ENCODE measurements around the gene ANK3.
"Not testable (repeated sequence)": the region's sequence is repeated elsewhere in the genome, so short reads cannot be mapped to it uniquely, and the experiment has no call there.

The ANK3 gene

DNA sequence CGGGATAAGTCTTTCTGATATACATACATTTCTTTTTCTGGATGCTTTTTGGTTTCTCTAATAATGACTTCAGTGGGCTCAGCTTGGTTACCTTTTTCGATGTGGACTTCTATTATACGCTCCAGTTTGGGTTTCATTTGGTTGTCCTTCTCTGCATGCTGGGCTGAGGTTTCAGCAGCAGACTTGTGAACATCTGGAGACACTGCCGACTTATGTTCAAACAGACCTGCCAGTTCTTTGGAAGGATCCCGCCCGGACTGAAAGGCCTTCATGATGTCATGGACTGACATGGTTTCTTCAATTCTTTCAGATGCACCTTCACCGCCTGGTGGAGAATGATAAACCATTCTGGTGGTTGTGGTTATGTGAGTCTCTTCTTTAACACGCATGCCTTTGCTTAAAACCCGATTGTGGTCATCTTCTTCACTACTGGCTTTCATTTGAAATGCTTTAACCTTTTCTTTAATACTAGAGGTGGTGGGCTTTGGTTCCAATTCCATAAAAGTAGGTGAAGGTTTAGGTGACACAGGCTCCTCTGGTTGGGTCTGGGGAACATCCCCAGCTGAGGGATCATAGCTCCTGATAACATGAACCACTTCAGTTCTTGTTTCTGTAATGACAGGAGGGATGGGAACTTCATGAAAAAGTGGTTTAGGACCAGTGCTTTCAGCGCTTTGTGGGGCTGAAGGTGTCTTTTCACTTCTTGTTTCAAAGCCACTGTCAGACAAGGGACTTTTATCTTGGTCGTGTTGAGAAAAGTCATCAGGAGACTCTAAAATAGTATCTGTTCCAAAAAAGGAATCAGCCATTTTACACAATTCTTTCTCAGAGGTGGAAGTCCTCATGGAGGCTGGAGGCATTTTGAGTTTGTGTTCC is 315.7 kb downstream of the ANK3 start:
- DNase-seq: no peak

DNA sequence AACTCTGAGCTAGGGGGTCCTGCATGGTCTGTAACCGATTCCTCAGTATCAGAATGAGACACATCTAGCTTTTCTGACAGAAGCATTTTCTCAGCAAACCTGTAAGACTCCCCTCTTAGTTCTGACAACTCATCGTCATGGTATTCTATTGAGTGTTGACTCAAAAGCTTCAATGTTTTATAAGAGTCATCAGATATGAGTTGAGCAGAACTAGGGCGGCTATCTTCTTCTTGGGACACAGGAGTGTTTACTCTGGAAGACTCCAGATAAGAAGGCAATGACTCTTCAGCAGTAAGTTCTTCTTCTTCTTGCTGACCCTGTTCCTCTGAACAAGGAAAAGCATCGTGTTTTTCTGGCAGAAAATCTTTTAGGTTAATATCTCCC is 316.3 kb downstream of the ANK3 start:
- no peak for DNase-seq

DNA sequence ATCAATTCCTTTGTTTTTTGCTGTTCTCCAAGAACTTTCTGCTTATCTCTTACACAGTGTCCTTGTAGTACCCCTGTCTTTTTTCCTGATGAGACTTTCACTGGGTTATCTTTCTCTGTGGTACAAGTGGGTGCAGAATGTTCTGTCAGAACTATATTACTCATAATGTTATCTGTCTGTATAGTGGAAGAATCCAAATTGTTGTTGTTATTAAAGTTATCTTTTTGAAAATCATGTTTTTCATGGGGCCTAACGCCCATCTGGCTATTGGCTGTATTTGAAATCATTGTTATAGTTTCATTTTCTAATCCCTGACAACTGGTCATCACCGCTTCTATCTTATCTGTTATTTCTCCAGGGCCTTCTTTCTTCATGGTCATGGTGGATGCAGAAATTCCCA is 320.4 kb downstream of the ANK3 start:
- no peak for DNase-seq

DNA sequence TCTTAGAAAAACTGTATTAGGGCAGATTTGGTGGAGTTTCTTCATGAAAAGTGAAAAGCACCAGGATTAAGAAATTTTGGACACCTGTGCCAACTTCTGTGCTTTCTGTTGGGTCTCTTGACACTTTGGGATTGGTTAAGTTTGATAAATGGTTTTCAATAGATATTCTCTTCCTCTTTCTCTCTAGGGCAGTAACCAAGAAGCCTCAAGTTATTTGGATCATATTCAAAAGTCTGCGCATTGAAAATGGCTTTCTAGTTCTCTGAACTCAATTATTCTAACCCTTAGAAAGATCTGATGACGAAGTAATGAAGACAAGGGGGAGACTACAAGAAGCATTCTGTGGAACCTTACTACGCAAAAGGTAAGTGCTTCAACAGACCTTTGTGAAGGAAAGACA is 339.3 kb downstream of the ANK3 start:
- DNase-seq: no peak

DNA sequence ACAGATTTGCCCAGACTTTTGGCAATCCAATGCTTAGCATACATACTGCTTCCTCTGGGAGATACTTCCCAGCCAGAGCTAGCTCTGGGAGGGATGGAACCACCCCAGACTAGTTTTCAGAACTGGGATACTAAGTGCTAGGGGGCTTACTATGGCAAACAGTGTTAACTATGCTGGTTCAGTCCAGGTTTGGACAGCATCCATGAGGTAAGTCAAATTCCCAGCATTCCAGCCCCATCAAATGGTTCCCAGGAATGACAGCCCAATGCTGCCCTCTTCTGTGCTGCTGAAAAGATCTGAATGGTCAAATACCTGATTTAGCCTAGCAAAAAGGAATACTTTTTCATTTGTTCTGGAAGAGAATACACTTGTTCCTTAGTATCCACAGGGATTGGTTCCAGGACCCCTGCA is 341.6 kb downstream of the ANK3 start:
- no peak for DNase-seq

DNA sequence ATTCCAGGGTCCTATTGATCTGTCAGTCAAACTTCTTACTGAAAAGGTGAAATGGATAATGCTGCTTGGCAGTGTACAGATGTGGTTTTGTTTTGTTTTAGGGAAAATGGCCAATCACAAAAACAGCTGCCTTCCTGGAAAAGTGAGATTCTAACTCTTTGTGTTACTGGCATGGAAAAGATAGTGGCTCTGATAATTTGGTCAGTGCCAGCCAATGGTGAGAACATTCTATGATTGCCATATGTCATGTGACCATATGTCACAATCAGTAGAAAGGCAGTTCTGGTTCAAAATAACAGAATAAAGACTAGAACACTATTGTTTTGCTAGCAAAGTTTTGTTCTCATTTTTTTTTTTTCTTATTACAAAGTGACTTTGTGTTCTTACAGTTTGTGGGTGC is 344.1 kb downstream of the ANK3 start:
- DNase-seq: no peak

DNA sequence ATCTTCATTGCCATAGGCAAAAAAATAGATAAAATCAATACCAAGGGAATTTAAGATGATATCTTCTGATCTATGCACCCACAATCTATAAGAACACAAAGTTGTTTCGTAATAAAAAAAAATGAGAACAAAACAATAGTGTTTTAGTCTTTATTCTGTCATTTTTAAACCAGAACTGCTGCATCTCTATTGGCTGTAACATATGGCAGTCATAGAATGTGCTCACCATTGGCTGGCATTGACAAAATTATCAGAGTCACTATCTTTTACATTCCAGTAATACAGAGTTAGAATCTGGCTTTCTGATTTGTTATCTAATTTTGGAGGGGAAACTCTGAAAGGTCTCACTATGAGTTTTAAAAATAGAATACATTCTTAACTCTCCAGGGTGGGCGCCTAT is 344.7 kb downstream of the ANK3 start:
- no peak for DNase-seq

DNA sequence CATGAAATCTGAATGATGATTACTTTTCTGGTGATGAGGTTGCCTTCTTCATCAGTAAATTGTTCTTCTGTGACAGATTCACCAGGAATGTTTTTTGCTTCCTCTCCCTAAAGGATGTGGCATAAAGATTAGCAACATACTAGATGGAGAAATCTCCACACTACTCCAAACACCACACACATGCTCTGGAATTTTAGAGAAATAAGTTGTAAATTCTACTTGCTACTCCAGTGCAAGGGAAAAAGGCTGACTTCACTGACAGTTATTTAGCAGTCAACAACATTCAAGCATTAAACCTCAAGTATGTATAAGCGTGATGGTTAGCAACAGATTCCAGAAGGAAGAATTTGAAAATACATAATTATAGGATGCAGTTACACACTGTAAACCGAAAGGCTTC is 345.4 kb downstream of the ANK3 start:
- DNase-seq: no peak

DNA sequence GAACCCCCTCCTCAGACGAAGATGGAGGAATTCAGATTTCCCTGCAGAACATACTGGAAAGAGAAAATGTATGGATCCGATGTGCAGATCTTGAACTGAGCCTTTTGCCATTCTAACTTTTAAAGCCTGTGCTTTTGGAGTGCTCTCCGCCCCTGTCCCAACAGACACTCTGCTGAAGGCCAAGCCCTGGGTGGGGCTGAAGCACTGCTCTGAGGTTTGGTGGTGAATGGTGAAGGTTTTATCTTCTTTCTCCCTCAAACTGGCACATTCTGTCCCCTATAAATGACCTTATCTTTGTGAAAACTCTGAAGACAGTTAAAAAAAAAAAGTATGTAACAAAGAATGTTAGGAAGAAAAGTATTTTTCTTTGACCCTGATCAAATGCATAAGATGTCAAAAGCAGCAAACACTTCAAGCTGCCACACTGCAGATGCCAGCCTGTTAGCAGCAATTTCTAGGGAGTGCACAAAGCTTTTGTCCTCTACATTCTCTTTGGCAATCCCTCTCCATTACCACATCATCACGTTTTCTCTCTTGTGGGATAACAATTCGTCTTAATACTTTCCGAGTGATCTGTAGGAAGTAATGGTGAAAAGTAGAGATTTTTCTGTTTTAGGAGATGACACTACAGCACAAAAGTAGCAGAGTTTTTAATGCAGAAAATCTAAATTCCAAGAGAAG is 346.0 kb downstream of the ANK3 start:
- no peak for DNase-seq

DNA sequence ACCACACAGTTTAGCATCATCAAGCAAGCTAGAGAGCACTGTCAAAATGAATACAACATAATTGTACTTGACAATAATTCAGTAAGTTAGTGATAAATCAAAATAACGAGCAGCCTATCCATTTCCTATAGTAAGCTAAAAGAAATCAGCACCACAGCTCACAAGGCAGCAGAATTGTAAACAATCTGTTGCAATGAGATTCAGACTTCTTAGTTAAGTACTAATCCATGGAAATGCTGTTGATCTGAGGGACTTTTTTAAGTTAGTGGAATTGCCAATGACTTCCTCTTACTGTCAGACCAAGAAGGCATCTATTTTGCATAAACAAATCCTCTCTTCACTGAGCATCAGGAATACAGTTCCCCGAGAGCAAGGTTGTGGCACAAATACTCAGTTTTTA is 346.8 kb downstream of the ANK3 start:
- no peak for DNase-seq

DNA sequence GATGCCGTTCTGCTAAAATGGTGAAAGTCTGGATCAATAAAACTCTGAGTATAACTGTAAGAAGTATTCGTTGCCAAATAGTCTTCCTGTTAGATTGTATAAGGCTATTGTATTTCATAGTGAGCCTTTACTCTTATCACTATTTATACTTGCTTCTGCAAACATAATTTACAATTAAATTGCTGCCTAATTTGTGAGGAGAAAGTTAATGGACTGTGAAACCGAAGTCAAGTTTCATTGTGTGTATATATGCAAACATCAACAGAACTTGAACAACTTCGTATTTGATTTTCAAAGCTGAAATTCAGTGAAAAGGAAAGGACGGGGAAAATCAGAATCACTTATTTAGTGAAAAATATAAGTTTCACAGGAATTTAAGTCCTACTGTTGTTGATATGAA is 347.4 kb downstream of the ANK3 start:
- no peak for DNase-seq

DNA sequence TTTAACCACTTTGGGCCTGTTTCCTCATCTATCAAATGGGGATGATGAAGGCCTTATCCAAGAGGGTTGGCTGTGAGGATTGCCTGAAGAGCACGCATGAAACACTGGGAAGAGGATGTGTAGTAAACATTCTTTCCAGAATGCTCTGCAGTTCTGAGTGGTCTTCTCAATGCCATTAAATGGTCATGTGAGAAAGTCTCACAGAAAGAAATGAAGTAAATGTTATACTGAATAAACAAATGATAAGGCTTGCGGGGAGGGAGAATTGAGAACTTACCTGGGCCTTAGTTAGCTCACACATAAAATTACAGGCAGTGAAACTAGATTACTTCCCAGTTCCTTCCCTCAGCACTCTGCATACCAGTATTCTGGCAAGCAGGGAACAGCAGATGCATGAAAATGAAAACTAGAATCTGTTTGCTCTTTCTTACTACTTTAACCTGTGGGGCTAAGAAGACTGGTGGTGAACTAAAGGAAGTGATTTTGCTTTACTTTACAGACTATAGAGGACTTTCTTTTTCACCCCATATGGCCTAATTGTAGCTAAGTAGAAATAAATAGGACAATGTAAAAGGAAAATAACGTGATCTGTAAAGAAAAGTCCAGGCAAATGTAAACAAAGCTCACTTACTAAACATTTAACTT is 348.1 kb downstream of the ANK3 start:
- no peak for DNase-seq

DNA sequence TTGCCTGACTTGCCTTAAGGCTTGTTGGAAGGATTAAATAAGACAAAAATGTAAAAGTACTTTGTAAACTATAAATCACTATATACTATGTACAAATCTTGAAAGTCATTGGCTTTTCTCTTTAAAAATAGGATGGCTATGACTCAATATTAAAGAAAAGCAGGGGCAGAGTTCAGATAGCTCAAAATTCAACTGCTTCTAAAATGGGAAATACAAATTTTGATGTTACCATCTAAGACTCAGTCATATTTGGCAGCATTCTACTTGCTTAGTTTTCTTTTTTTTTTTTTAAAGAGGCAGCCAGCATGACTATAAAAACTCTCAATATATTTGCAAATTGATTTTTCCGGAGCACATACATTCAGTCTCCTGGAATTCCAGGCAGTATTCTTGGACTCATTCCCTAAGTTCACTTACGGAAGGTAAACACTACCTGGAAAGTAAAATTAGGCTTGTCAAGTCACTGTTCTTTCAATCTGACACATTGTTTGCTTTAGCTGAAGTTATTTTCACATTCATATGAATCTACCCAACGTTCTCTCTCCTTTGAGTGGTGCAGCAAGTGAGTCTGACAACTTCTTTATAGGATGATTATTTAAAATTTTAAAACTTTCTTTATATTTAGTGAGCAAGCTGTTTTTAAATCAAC is 349.5 kb downstream of the ANK3 start:
- DNase-seq: no peak

DNA sequence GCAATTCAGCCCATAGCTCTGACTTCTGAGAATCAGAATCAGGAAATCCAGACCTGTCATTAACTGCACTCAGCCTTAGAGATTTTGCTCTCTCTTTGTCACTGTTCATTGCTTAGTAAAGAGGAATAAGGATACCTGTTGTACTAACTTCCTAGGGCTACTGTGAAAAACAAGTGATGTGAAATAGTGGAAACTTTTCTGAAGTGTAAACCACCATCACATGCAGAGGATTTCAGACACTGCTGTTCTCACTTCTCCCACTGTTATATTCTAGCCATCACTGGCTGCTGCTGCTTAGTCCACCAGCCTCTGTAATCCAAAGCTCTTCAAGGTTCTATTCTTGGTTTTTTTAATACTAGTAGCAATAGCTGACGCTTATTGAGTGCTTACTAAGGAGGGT is 353.7 kb downstream of the ANK3 start:
- DNase-seq: no peak

DNA sequence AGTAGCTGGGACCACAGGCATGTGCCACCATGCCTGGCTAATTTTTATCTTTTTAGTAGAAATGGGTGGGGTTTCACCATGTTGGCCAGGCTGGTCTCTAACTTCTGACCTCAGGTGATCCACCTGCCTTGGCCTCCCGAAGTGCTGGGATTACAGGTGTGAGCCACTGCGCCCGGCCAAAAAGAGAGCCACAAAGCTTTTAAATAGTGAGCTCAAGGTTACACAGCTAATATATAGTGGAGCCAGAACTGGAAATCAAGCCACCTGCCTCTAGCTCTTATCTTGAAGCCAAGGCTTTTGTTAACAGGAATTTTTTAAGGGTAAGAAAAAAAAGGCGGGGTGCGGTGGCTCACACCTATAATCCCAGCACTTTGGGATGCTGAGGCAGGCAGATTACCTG is 354.3 kb downstream of the ANK3 start:
- DNase-seq: not testable (repeated sequence)

DNA sequence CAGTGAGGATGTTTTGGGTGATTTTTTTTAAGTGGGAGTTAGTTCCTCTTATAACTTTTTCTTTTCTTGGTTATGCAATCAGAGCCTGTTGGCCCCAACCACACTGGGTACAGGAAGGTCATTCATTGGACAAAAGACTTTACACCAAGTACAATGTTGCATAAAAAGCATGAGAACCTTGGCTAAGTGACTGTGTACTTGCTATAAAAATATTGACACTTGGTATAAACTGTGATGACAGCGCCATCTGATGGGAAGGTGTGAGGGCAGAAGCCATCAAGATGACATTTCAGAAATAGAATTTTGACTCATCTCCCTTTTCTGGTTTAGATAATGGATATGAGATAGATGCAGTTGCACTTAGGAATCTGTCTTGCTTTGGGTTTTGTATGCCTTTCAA is 357.0 kb downstream of the ANK3 start:
- peak; percentile 27 for DNase-seq

DNA sequence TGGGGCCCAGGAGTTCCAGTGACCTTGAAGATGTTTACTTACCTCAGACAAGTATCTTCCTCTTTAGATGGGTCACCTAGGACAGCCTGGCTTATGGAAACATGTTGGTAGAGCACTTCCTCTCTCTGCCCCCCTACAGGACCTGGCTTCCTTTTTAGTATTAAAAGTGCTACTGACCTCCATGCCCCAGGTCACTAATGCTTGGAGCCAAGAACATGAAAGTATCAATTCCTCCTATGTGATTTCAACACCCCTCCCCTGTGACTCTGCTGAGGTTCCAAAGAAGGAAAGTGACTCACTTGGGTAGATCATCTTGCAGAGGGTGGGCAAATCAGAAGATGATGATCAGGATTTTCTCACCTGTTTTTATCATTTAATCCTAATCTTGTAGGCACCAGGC is 358.0 kb downstream of the ANK3 start:
- no peak for DNase-seq

DNA sequence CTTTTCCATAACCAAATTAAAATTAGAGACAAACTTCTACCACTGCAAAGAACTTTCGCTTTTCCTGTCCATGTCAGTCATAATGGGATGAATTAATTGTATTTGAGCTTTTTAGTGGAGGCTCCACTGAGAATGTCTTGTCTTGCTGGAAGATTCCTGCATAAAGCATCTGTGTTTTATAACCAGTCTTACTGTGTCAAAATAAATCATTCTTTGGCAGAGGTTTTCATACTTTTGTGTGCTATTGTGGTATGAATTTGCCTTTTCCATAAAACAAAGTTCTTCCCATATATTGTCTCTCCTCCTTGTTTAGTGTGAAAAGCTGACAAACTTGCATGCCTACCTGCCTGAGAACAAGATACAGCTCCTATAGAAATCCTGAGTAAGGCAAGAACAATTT is 358.5 kb downstream of the ANK3 start:
- DNase-seq: no peak

DNA sequence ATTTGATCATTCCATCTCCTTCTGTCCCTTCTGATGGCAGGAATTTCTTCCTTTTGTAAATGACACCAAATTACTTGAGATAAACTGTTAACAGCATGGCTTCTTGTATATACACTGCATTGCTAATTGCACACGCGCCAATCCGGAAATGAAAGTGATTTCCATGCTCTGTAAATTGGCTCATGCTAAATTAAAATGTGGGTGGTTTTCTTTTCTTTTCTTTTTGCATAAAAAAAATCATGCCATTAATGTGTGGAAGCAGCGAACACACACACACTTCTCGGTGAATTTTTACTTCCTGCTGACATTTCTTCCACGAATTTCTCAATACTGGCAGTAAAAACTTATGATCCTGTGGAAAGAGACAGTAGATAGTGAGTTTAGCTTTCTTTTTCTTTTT is 360.2 kb downstream of the ANK3 start:
- no peak for DNase-seq

DNA sequence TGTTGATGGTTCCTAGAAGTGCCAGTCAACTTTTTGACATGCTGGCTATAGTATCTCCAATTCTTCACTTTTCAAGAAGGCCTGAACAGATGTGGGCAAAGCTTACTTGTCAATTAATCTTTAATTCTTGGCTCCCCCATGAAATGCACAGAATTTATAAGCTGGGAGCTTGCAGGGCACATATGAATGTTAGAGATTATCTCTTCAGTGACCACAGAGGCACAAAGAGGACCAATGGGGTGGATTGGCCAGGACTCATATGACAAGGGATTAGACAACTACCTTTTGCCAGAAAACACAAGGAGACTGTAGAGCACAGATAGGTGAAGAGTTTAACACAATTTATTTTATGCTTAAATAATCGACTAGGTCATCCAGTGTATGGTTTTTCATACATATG is 361.6 kb downstream of the ANK3 start:
- no peak for DNase-seq

DNA sequence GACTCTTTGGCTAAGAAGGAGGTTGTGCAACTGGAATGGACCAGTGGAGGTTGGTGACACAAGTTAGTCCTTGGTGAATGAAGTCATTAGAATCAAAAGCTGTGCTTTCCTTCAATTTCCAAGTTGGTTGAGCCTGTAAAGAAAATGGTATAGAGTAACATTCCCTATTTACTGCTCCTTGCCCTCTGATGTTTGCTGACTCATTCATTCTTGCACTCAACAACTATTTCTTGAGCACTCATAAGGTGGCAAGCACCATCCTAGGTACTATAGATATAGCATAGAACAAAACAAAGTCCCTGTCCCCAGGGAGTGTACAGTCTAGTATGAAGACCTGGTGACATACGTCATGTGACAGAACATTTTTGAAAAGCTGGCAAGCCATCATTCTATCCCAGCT is 364.4 kb downstream of the ANK3 start:
- DNase-seq: no peak

DNA sequence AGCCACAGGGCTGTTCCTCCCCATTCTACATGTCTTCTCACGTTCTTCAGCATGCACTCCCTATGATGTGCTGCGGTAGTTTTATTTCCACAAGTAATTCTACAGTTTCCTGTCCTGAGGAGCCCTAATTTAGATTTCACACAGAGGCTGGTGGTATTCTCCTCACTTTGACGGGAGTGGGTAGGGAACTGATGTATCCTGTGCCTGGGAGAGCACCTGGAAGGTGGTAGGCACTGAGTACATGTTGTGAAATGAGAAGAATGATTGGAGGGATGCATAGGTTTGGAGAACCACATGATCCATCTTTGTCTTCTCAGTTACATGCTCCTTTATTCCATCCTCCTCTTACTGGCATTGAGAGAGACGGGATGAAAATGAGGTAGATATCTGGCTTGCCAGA is 365.2 kb downstream of the ANK3 start:
- DNase-seq: no peak

DNA sequence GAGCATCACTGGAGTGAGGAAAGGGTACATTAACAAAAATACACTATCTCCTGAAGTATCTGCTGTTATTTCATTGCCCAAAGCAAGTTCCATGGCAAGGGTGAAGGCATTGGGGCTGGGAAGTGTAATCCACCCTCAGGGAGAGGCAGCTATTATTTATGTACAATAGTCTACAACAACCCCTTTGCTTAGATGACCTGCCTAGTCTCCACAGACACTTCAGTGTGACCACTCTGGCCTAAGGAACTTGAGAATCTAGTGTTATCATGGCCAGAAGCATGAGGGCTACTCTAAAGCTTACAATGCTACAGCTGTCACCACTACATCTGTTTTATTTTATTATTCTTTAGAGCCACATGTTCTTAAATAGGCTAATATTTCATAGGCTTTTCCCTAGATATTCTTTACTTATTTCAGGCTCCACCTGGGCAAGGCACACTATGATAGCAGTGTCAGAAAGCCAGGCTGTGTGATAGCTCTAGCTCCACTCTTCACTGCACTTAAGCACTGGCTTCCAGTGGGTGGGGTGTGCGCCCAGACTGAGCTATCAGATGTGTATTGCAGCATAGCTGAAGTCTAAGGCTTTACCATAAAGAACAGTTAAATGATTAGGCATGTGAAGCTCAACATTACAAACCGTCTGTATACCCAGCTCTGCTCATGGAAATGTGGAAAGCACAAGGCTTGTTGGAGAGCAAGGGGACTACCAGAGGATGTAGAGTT is 366.4 kb downstream of the ANK3 start:
- DNase-seq: no peak
